SK-N-SH (cell line): Measurements from ENCODE around the gene CES1. TPM values are rescaled to one million over a fixed set of nuclear protein-coding genes. Genes with fewer than 3 reads are reported as not detected.

ENCODE experiments used
- CTCF ChIA-PET: fragments of 300-600, 350-600 bp; formaldehyde crosslinking; extraction: SDS; loops from one replicate; lab custom pipeline; 2021; lab: Yijun Ruan, JAX
- POLR2A ChIA-PET: fragments of 350-600 bp; sonication (Branson Sonifier 250); formaldehyde crosslinking; extraction: SDS; loops from one replicate; lab custom pipeline; 2020; ENCODE audit warnings: antibody characterized with exemption, inconsistent platforms; lab: Yijun Ruan, JAX
- DNase-seq: peaks from one replicate; pipeline ENCODE4 v3.0.0; 2012
- H2AFZ ChIP-seq: fragments of 200-600 bp; sonication (generic); 2 replicates; pipeline ENCODE4 v1.8.1; 2016; ENCODE audit warnings: antibody characterized with exemption, mild to moderate bottlenecking, low read depth
- H3F3A ChIP-seq: fragments of 200-600 bp; sonication (generic); replicated peaks from 2 replicates; pipeline ENCODE3; 2016; ENCODE audit warnings: antibody characterized with exemption, mild to moderate bottlenecking; ENCODE audit not compliant: insufficient read depth
- H3K27ac ChIP-seq, 2 experiments: fragments of 200-500 bp in 1 of 2; fragments of 200-600 bp in 1 of 2; sonication (Bioruptor generic) in 1 of 2; sonication (generic), shearing (Covaris generic) in 1 of 2; 2 replicates each; pipeline versions ENCODE4 v1.5.1 to v1.6.1; 2014 to 2016; ENCODE audit warnings: low read depth in 2 of 2, inconsistent platforms in 1 of 2, low read length in 1 of 2, mild to moderate bottlenecking in 1 of 2, mixed read lengths in 1 of 2
- H3K27me3 ChIP-seq: fragments of 200-600 bp; sonication (generic), shearing (Covaris generic); 2 replicates; pipeline ENCODE4 v1.6.1; 2016; ENCODE audit warnings: mixed run types; ENCODE audit not compliant: insufficient read depth
- H3K36me3 ChIP-seq, 2 experiments: fragments of 200-500 bp in 1 of 2; fragments of 200-600 bp in 1 of 2; sonication (Bioruptor generic) in 1 of 2; sonication (generic) in 1 of 2; replicated peaks in 1 of 2; 2 replicates each; pipeline versions ENCODE3 to v1.5.1; 2014 to 2016; ENCODE audit warnings: low read length in 1 of 2, mild to moderate bottlenecking in 1 of 2; ENCODE audit not compliant: insufficient read depth in 2 of 2, control insufficient read depth in 1 of 2
- H3K4me1 ChIP-seq, 2 experiments: fragments of 200-500 bp in 1 of 2; fragments of 200-600 bp in 1 of 2; sonication (Bioruptor generic) in 1 of 2; sonication (generic), shearing (Covaris generic) in 1 of 2; 2 replicates each; pipeline versions ENCODE4 v1.5.1 to v1.6.1; 2014 to 2016; ENCODE audit warnings: low read depth in 1 of 2, low read length in 1 of 2, mixed run types in 1 of 2; ENCODE audit not compliant: insufficient read depth in 2 of 2, control insufficient read depth in 1 of 2
- H3K4me2 ChIP-seq: fragments of 200-600 bp; sonication (generic), shearing (Covaris generic); 2 replicates; pipeline ENCODE4 v1.6.1; 2017; ENCODE audit warnings: mixed run types
- H3K4me3 ChIP-seq, 2 experiments: fragments of 200-500 bp in 1 of 2; fragments of 200-600 bp in 1 of 2; sonication (Bioruptor generic) in 1 of 2; sonication (generic), shearing (Covaris generic) in 1 of 2; 2 replicates each; pipeline versions ENCODE4 v1.5.1 to v1.8.1; 2014 to 2016; ENCODE audit warnings: low read depth in 2 of 2, inconsistent platforms in 1 of 2, low read length in 1 of 2, mild to moderate bottlenecking in 1 of 2, mixed read lengths in 1 of 2, moderate library complexity in 1 of 2
- H3K79me2 ChIP-seq: fragments of 200-600 bp; sonication (generic); 2 replicates; pipeline ENCODE4 v1.8.1; 2017; ENCODE audit warnings: mild to moderate bottlenecking; ENCODE audit not compliant: insufficient read depth
- H3K9ac ChIP-seq: fragments of 200-600 bp; sonication (generic); 2 replicates; pipeline ENCODE4 v1.6.1; 2017; ENCODE audit warnings: mixed run types
- H3K9me2 ChIP-seq: fragments of 200-600 bp; sonication (generic); 2 replicates; pipeline ENCODE4 v1.6.1; 2017; ENCODE audit warnings: mixed run types
- H3K9me3 ChIP-seq: fragments of 200-600 bp; sonication (generic); 2 replicates; pipeline ENCODE4 v1.6.1; 2017; ENCODE audit warnings: mixed run types, mild to moderate bottlenecking, moderate library complexity
- H4K20me1 ChIP-seq: fragments of 200-600 bp; sonication (generic); 2 replicates; pipeline ENCODE4 v1.6.1; 2017; ENCODE audit warnings: mild to moderate bottlenecking, mixed run types; ENCODE audit not compliant: insufficient read depth
- CHD2 ChIP-seq: fragments of 150-350 bp; IDR thresholded peaks from 2 replicates; pipeline ENCODE4 v1.6.1; 2018; ENCODE audit warnings: low read length; ENCODE audit not compliant: partially characterized antibody
- EP300 ChIP-seq, 2 experiments: IDR thresholded peaks; 2 replicates each; pipeline versions ENCODE4 v1.4.0 to v1.6.1; 2012; ENCODE audit warnings: borderline replicate concordance in 1 of 2, low read depth in 1 of 2, low read length in 1 of 2
- EZH2phosphoT487 ChIP-seq: fragments of 200-600 bp; sonication (generic); IDR thresholded peaks from 2 replicates; pipeline ENCODE4 v1.6.1; 2017; ENCODE audit warnings: low read depth, mixed run types, mild to moderate bottlenecking, antibody characterized with exemption, moderate library complexity, borderline replicate concordance
- FOSL2 ChIP-seq: IDR thresholded peaks from 2 replicates; pipeline ENCODE4 v1.4.0; 2012; ENCODE audit warnings: low read depth, mild to moderate bottlenecking, moderate library complexity, borderline replicate concordance
- FOXJ3 ChIP-seq: sonication (generic); formaldehyde crosslinking; IDR thresholded peaks from 2 replicates; pipeline ENCODE4 v1.5.1; 2020; ENCODE audit warnings: mild to moderate bottlenecking, missing genetic modification reagents
- FOXM1 ChIP-seq: IDR thresholded peaks from 2 replicates; pipeline ENCODE4 v1.4.0; 2012; ENCODE audit warnings: low read depth, mild to moderate bottlenecking
- GATA2 ChIP-seq: sonication (generic); formaldehyde crosslinking; IDR thresholded peaks from 2 replicates; pipeline ENCODE4 v1.5.0; 2020; ENCODE audit warnings: mild to moderate bottlenecking, missing genetic modification reagents
- IRF3 ChIP-seq: fragments of 150-350 bp; IDR thresholded peaks from 2 replicates; pipeline ENCODE4 v1.6.1; 2016; ENCODE audit warnings: mild to moderate bottlenecking, low read depth, low read length
- JUND ChIP-seq: IDR thresholded peaks from 2 replicates; pipeline ENCODE4 v1.4.0; 2012
- MAX ChIP-seq: IDR thresholded peaks from 2 replicates; pipeline ENCODE4 v1.4.0; 2012; ENCODE audit warnings: low read depth
- NRF1 ChIP-seq: IDR thresholded peaks from 2 replicates; pipeline ENCODE4 v1.6.1; 2012; ENCODE audit warnings: low read depth, mild to moderate bottlenecking, low read length
- PBX3 ChIP-seq: IDR thresholded peaks from 2 replicates; pipeline ENCODE4; 2012
- RFX5 ChIP-seq: IDR thresholded peaks from 2 replicates; pipeline ENCODE4 v1.6.1; 2012; ENCODE audit warnings: mild to moderate bottlenecking, improper control_type of control experiment, low read length
- SIN3A ChIP-seq: IDR thresholded peaks from 2 replicates; pipeline ENCODE4 v1.6.1; 2012; ENCODE audit warnings: low read depth, mild to moderate bottlenecking, low read length, moderate library complexity, borderline replicate concordance
- SMC3 ChIP-seq: IDR thresholded peaks from 2 replicates; pipeline ENCODE4 v1.6.1; 2012; ENCODE audit warnings: low read depth, low read length, improper control_type of control experiment
- TAF1 ChIP-seq: IDR thresholded peaks from 2 replicates; pipeline ENCODE4 v1.6.1; 2012; ENCODE audit warnings: low read depth, mild to moderate bottlenecking, low read length, moderate library complexity, borderline replicate concordance
- TCF12 ChIP-seq: IDR thresholded peaks from 2 replicates; pipeline ENCODE4 v1.4.0; 2012
- USF1 ChIP-seq: IDR thresholded peaks from 2 replicates; pipeline ENCODE4 v1.4.0; 2012; ENCODE audit warnings: low read depth, borderline replicate concordance
- USF2 ChIP-seq: fragments of 150-350 bp; IDR thresholded peaks from 2 replicates; pipeline ENCODE4 v1.6.1; 2017; ENCODE audit warnings: antibody characterized with exemption, low read length, low read depth, borderline replicate concordance
- YY1 ChIP-seq: IDR thresholded peaks from 2 replicates; pipeline ENCODE4 v1.4.0; 2012; ENCODE audit warnings: low read depth, mild to moderate bottlenecking
- WGBS: methylation state at CpG from one replicate; pipeline ENCODE4 v1.1.6; 2017; ENCODE audit warnings: low lambda C conversion rate; 5-methylcytosine and 5-hydroxymethylcytosine counted together
- polyA plus RNA-seq, 3 experiments: library from polyadenylated mRNA; depleted of rRNA; stranded (reverse); fragments of >200 nt; gene quantifications; 2 replicates each; pipeline ENCODE4 v1.2.3, GENCODE V29; 2012

Gene CES1
- polyA plus RNA-seq, 1 of the 3 experiments (the other 2 are of a cell fraction): not detected

GRCh38 chr16:55834049-55834448 lies 1.2 kb upstream of the CES1 start:
- H3K9me3 ChIP-seq: no peaks in the 10 kb centered on the region
- H3K4me1 ChIP-seq: peaks cover 0 to 8% of the 10 kb centered on the region in 2 experiments; a peak in 1 of 4 replicates
- DNase-seq: no peak
- H3K9ac ChIP-seq: no peak overlapping the region
- no peaks in the 10 kb centered on the region for H3F3A ChIP-seq
- H3K4me2 ChIP-seq: no peak overlapping the region
- 45% methylated on average over 7 of the region's 7 CpGs for WGBS
- H2AFZ ChIP-seq: no peak overlapping the region
- H3K9me2 ChIP-seq: no peaks in the 10 kb centered on the region
- H3K27me3 ChIP-seq: no peaks in the 10 kb centered on the region
- no peaks in the 10 kb centered on the region for H3K79me2 ChIP-seq
- ChIA-PET POLR2A (no interaction called here), CTCF (interaction anchor here (1.1 kb wide), 2 partner anchors 339 to 369 kb away, joined by 3 read pairs; no protein-coding TSS in a partner anchor)
- no peaks in the 10 kb centered on the region for H3K36me3 ChIP-seq
- H4K20me1 ChIP-seq: no peaks in the 10 kb centered on the region
- no peak overlapping the region for H3K4me3 ChIP-seq
- no peak overlapping the region for H3K27ac ChIP-seq
- TF ChIP-seq NRF1 (no peak), USF2 (no peak), TAF1 (no peak), GATA2 (CRISPR knock-in tag) (no peak), CHD2 (no peak), FOXJ3 (no peak), TCF12 (no peak), SIN3A (no peak), EP300 (IDR thresholded peaks at IDR 0.05; ENCODE audit: borderline replicate concordance in 1 of 2, low read depth in 1 of 2, low read length in 1 of 2) (no peak), FOXM1 (no peak), FOSL2 (no peak), SMC3 (no peak), IRF3 (no peak), JUND (no peak), MAX (no peak), USF1 (no peak), RFX5 (no peak), YY1 (no peak), EZH2phosphoT487 (no peak), PBX3 (no peak)
